BLaER1 treated with 17β-estradiol and CSF1 and Interleukin-3, amounts not matched to agents 10 nM and 100 nM (cell line): ENCODE measurements around the gene BRPF1.
A peak's percentile ranks its signal among the peaks of the same experiment; 100 is the strongest.

Experiments used
- H3K27ac ChIP-seq, 11 experiments: shearing (Covaris generic); formaldehyde crosslinking; 2 replicates each; pipeline ENCODE4 v1.8.1; 2022
- H3K27me3 ChIP-seq, 11 experiments: shearing (Covaris generic); formaldehyde crosslinking; 2 replicates each; pipeline ENCODE4 v1.8.1; 2022
- H3K36me3 ChIP-seq, 11 experiments: shearing (Covaris generic); formaldehyde crosslinking; 2 replicates each; pipeline ENCODE4 v1.8.1; 2022
- H3K4me1 ChIP-seq, 10 experiments: shearing (Covaris generic); formaldehyde crosslinking; 2 replicates each; pipeline ENCODE4 v1.8.1; 2022
- H3K4me2 ChIP-seq, 11 experiments: shearing (Covaris generic); formaldehyde crosslinking; 2 replicates each; pipeline ENCODE4 v1.8.1; 2022
- H3K4me3 ChIP-seq, 10 experiments: shearing (Covaris generic); formaldehyde crosslinking; 2 replicates each; pipeline ENCODE4 v1.8.1; 2022
- H3K9ac ChIP-seq, 11 experiments: shearing (Covaris generic); formaldehyde crosslinking; 2 replicates each; pipeline ENCODE4 v1.8.1; 2022
- H3K9me3 ChIP-seq, 11 experiments: shearing (Covaris generic); formaldehyde crosslinking; replicated peaks in 1 of 11; 2 replicates each; pipeline ENCODE4 v1.8.1; 2022
- H4K20me1 ChIP-seq, 11 experiments: shearing (Covaris generic); formaldehyde crosslinking; 2 replicates each; pipeline ENCODE4 v1.8.1; 2022
- Cebpa-rat ChIP-seq, 11 experiments: shearing (Covaris generic); IDR thresholded peaks; 2 replicates each; pipeline ENCODE4 v1.8.1; 2022

Gene BRPF1

DNA sequence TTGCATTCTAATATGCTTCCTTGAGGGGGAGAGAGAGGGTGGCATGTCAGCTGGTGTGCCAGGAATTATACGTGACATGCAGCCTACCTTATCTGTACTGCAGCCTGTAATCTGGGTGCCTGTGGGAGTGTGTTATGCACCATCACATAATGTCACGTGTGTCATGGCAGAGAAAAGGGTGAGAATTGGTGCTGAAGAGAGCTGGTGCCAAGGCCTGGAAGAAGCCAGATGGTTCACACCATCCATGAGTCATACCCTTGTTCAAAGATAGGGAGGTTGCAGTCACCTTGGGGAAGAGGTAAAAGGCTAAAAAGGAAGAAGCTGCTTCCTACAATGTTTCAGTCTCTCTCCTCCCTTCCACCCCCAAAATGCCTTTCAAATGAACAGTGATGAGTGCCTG lies 5.3 kb downstream of the BRPF1 start:
- H3K9me3 ChIP-seq = no peaks in the 10 kb centered on the region
- H3K27ac ChIP-seq = no peak overlapping the region
- peaks cover 77 to 94% (median 90%) of the 10 kb centered on the region in 11 experiments for H3K36me3 ChIP-seq
- peaks cover 16 to 48% (median 43%) of the 10 kb centered on the region in 10 experiments for H3K4me1 ChIP-seq
- H4K20me1 ChIP-seq = peaks cover 72 to 100% (median 99%) of the 10 kb centered on the region in 11 experiments; a peak in 21 of 22 replicates
- H3K9ac ChIP-seq = peak overlapping the region in 2 of 11 experiments; percentile 15 to 19; a peak in 1 of 22 replicates
- no peak overlapping the region for H3K4me3 ChIP-seq
- peak overlapping the region in 2 of 11 experiments; percentile 1 to 96; a peak in 3 of 22 replicates for H3K4me2 ChIP-seq
- TF ChIP-seq Cebpa-rat (IDR thresholded peaks at IDR 0.05) = no peak
- H3K27me3 ChIP-seq = no peaks in the 10 kb centered on the region

DNA sequence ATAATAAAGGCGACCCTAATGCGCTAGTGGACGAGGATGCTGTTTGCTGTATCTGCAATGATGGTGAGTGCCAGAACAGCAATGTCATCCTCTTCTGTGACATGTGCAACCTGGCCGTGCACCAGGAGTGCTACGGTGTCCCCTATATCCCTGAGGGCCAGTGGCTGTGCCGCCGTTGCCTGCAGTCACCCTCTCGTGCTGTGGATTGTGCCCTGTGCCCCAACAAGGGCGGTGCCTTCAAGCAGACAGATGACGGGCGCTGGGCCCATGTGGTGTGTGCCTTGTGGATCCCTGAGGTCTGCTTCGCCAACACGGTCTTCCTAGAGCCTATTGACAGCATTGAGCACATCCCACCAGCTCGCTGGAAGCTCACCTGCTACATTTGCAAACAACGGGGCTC lies 7.6 kb downstream of the BRPF1 start:
- peaks cover 56 to 100% (median 100%) of the 10 kb centered on the region in 11 experiments; a peak in 21 of 22 replicates for H4K20me1 ChIP-seq
- no peaks in the 10 kb centered on the region for H3K27me3 ChIP-seq
- no peak for TF ChIP-seq Cebpa-rat (IDR thresholded peaks at IDR 0.05)
- H3K9ac ChIP-seq = no peak overlapping the region
- H3K4me1 ChIP-seq = peaks cover 0 to 32% (median 26%) of the 10 kb centered on the region in 10 experiments; a peak in 17 of 20 replicates
- H3K9me3 ChIP-seq = no peaks in the 10 kb centered on the region
- H3K27ac ChIP-seq = no peak overlapping the region
- no peak overlapping the region for H3K4me2 ChIP-seq
- no peak overlapping the region for H3K4me3 ChIP-seq
- H3K36me3 ChIP-seq = peaks cover 97 to 100% (median 100%) of the 10 kb centered on the region in 11 experiments

GRCh38 chr3:9742560-9742959 lies 11.0 kb downstream of the BRPF1 start:
- Histone ChIP-seq H3K4me2 (no peak overlapping the region), H3K27me3 (no peaks in the 10 kb centered on the region), H4K20me1 (peaks cover 34 to 100% (median 100%) of the 10 kb centered on the region in 11 experiments; a peak in 21 of 22 replicates), H3K36me3 (peaks cover 100% of the 10 kb centered on the region in 11 experiments), H3K4me3 (no peak overlapping the region), H3K9me3 (no peaks in the 10 kb centered on the region), H3K27ac (no peak overlapping the region), H3K9ac (no peak overlapping the region), H3K4me1 (peaks cover 26 to 36% (median 30%) of the 10 kb centered on the region in 10 experiments)
- TF ChIP-seq Cebpa-rat (IDR thresholded peaks at IDR 0.05) = no peak

GRCh38 chr3:9743548-9743947 lies 12.0 kb downstream of the BRPF1 start:
- Histone ChIP-seq H3K27ac (no peak overlapping the region), H3K27me3 (no peaks in the 10 kb centered on the region), H3K4me2 (no peak overlapping the region), H3K36me3 (peaks cover 100% of the 10 kb centered on the region in 11 experiments), H4K20me1 (peaks cover 24 to 100% (median 96%) of the 10 kb centered on the region in 11 experiments; a peak in 21 of 22 replicates), H3K4me3 (no peak overlapping the region), H3K4me1 (peaks cover 31 to 46% (median 40%) of the 10 kb centered on the region in 10 experiments), H3K9me3 (no peaks in the 10 kb centered on the region), H3K9ac (no peak overlapping the region)
- no peak for TF ChIP-seq Cebpa-rat (IDR thresholded peaks at IDR 0.05)

GRCh38 chr3:9744162-9744561 lies 12.6 kb downstream of the BRPF1 start:
- Histone ChIP-seq H3K36me3 (peaks cover 96 to 100% (median 99%) of the 10 kb centered on the region in 11 experiments), H3K9me3 (no peaks in the 10 kb centered on the region), H3K27ac (no peak overlapping the region), H3K4me2 (no peak overlapping the region), H4K20me1 (peaks cover 18 to 100% (median 95%) of the 10 kb centered on the region in 11 experiments; a peak in 21 of 22 replicates), H3K27me3 (no peaks in the 10 kb centered on the region), H3K9ac (no peak overlapping the region), H3K4me1 (peaks cover 37 to 52% (median 46%) of the 10 kb centered on the region in 10 experiments), H3K4me3 (no peak overlapping the region)
- no peak for TF ChIP-seq Cebpa-rat (IDR thresholded peaks at IDR 0.05)

DNA sequence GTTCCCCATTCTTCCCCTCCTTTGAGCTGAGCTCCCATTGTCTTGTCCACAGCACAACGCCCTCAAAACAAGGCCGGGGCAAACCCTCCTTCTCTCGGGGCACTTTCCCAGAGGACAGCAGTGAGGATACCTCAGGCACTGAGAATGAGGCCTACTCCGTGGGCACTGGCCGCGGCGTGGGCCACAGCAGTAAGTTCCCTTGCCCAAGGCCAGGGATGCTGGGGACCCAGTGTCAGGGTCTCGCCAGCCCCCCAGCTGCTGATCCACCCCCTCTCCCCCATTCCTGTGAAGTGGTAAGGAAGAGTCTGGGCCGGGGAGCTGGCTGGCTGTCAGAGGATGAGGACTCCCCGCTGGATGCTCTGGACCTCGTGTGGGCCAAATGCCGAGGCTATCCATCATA lies 14.0 kb downstream of the BRPF1 start:
- Histone ChIP-seq H3K9ac (peak overlapping the region in 4 of 11 experiments; percentile 11 to 55 (median 40); a peak in 5 of 22 replicates), H3K27ac (no peak overlapping the region)

DNA sequence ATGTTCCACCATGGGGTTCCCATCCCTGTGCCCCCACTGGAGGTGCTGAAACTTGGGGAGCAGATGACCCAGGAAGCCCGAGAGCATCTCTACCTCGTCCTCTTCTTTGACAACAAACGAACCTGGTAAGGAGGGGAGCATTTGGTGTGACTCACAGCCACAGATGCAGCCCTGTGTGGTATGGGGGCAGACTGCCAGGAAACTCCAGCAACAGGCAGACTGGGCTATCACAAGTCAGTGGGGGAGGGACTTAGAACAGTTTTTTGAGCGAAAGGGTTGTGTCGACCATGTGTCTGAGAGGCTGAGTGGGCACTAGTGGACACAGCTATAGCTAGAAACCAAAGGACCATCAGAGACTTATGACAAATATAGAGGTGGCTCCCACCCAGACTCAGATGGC lies 14.8 kb downstream of the BRPF1 start:
- H3K9me3 ChIP-seq = no peaks in the 10 kb centered on the region
- no peaks in the 10 kb centered on the region for H3K27me3 ChIP-seq
- H3K27ac ChIP-seq = peak overlapping the region in 2 of 11 experiments; percentile 9 to 22; a peak in 3 of 22 replicates
- H4K20me1 ChIP-seq = peaks cover 0 to 82% (median 74%) of the 10 kb centered on the region in 11 experiments; a peak in 20 of 22 replicates
- peak overlapping the region; percentile 30 to 99 (median 57); a peak in 21 of 22 replicates for H3K4me2 ChIP-seq
- H3K36me3 ChIP-seq = peaks cover 74 to 81% (median 77%) of the 10 kb centered on the region in 11 experiments
- no peak for TF ChIP-seq Cebpa-rat (IDR thresholded peaks at IDR 0.05)
- H3K4me3 ChIP-seq = no peak overlapping the region
- H3K9ac ChIP-seq = peak overlapping the region in 7 of 11 experiments; percentile 7 to 55 (median 24); a peak in 7 of 22 replicates
- peaks cover 53 to 68% (median 61%) of the 10 kb centered on the region in 10 experiments for H3K4me1 ChIP-seq

More for the DNA sequence above, 14.0 kb downstream of the BRPF1 start:
- no peak for TF ChIP-seq Cebpa-rat (IDR thresholded peaks at IDR 0.05)
- no peaks in the 10 kb centered on the region for H3K27me3 ChIP-seq
- no peaks in the 10 kb centered on the region for H3K9me3 ChIP-seq
- peaks cover 82 to 87% (median 85%) of the 10 kb centered on the region in 11 experiments for H3K36me3 ChIP-seq
- no peak overlapping the region for H3K4me3 ChIP-seq
- H3K4me1 ChIP-seq = peaks cover 45 to 59% (median 53%) of the 10 kb centered on the region in 10 experiments
- H4K20me1 ChIP-seq = peaks cover 5 to 90% (median 82%) of the 10 kb centered on the region in 11 experiments; a peak in 21 of 22 replicates
- H3K4me2 ChIP-seq = peak overlapping the region; percentile 30 to 99 (median 57); a peak in 18 of 22 replicates

DNA sequence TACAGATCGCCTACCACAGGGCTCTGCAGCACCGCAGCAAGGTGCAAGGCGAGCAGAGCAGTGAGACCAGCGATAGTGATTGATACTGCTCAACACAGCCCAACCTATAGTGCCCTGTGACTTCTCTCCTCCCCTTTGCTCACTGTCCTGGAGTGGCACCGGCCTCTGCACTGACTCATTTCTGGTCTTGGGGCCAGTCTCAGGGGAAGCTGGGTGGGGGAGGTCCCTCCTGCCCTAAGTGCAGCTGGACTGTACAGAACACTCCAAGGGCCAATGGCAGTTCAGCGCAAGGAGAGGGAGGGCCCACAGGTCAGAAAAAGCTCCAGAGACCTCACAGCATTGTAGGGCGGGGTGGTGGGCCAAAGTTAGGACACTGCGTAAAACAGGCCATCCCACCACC lies 15.7 kb downstream of the BRPF1 start:
- peaks cover 62 to 77% (median 70%) of the 10 kb centered on the region in 10 experiments for H3K4me1 ChIP-seq
- peak overlapping the region in 5 of 11 experiments; percentile 7 to 55 (median 30); a peak in 3 of 22 replicates for H3K9ac ChIP-seq
- H3K4me2 ChIP-seq = peak overlapping the region in 10 of 11 experiments; percentile 13 to 99 (median 60); a peak in 16 of 22 replicates
- H3K4me3 ChIP-seq = no peak overlapping the region
- peak overlapping the region in 2 of 11 experiments; percentile 9 to 41; a peak in 3 of 22 replicates for H3K27ac ChIP-seq
- TF ChIP-seq Cebpa-rat (IDR thresholded peaks at IDR 0.05) = no peak
- H3K27me3 ChIP-seq = no peaks in the 10 kb centered on the region
- no peaks in the 10 kb centered on the region for H3K9me3 ChIP-seq
- peaks cover 64 to 80% (median 76%) of the 10 kb centered on the region in 11 experiments for H3K36me3 ChIP-seq
- peaks cover 0 to 72% (median 64%) of the 10 kb centered on the region in 11 experiments; a peak in 20 of 22 replicates for H4K20me1 ChIP-seq

DNA sequence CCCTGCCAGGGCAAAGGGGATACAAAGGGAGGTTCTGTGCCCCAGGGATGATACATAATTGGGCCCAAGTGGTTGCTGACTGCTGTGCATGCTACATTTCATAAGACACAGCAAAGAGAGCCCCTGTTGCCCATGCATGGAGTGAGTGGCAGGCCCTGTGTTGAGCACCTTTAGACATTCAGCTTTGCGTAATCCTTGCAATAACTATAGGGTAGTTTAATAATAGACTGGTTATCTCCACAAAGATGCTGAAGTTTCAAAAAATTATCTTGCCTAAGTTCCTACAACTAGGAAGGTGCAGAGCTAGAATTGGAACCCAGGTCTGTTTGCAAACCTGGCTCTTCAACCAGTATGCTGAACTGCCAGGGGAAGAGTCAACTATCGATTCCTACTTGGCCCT lies 16.5 kb downstream of the BRPF1 start:
- Histone ChIP-seq H3K27me3 (no peaks in the 10 kb centered on the region), H3K9me3 (no peaks in the 10 kb centered on the region), H3K36me3 (peaks cover 57 to 80% (median 74%) of the 10 kb centered on the region in 11 experiments), H3K4me1 (peaks cover 67 to 81% (median 75%) of the 10 kb centered on the region in 10 experiments), H3K4me3 (no peak overlapping the region), H3K4me2 (peak overlapping the region in 10 of 11 experiments; percentile 91 to 100 (median 98); a peak in 12 of 22 replicates), H4K20me1 (peaks cover 0 to 65% (median 57%) of the 10 kb centered on the region in 11 experiments; a peak in 19 of 22 replicates), H3K9ac (no peak overlapping the region), H3K27ac (no peak overlapping the region)
- TF ChIP-seq Cebpa-rat (IDR thresholded peaks at IDR 0.05) = no peak
